H1 (cell line): ENCODE measurements around the gene NFATC1. TPM values are rescaled to one million over a fixed set of nuclear protein-coding genes. Genes with fewer than 3 reads are reported as not detected.

Experiments
- CTCF ChIA-PET: fragments of 300-600 bp; sonication (Branson Sonifier 250); formaldehyde crosslinking; loops from one replicate; lab custom pipeline; 2021; ENCODE audit not compliant: partially characterized antibody; lab: Charles Lee
- POLR2A ChIA-PET: fragments of 300-600 bp; sonication (Branson Sonifier 250); formaldehyde crosslinking; loops from one replicate; lab custom pipeline; 2021; ENCODE audit warnings: inconsistent platforms; ENCODE audit not compliant: partially characterized antibody; lab: Charles Lee
- DNase-seq, 2 experiments: peaks; one replicate each; pipeline versions ENCODE4 v3.0.0 to v3.0.0-alpha.2; 2010 to 2022; ENCODE audit warnings: low spot score in 2 of 2, low read depth in 1 of 2, mixed read lengths in 1 of 2
- FAIRE-seq: peaks from 2 replicates; lab custom pipeline; 2011; peaks lifted over from hg19 to GRCh38; lab: Jason Lieb, UNC
- H2AFZ ChIP-seq: 2 replicates; pipeline ENCODE4 v1.8.1; 2012; ENCODE audit warnings: low read length, inconsistent platforms
- H2AK5ac ChIP-seq: 2 replicates; pipeline ENCODE4 v1.6.1; 2013; ENCODE audit warnings: low read depth, low read length
- H2BK120ac ChIP-seq: replicated peaks from 2 replicates; pipeline ENCODE3; 2013; ENCODE audit warnings: low read depth, low read length, inconsistent platforms
- H2BK12ac ChIP-seq: 2 replicates; pipeline ENCODE4 v1.6.1; 2013; ENCODE audit warnings: low read depth, low read length
- H2BK15ac ChIP-seq: 2 replicates; pipeline ENCODE4 v1.6.1; 2013; ENCODE audit warnings: low read length
- H2BK20ac ChIP-seq: 2 replicates; pipeline ENCODE4 v1.6.1; 2013; ENCODE audit warnings: low read length
- H2BK5ac ChIP-seq: 2 replicates; pipeline ENCODE4 v1.6.1; 2013; ENCODE audit warnings: low read depth, low read length
- H3K14ac ChIP-seq: 2 replicates; pipeline ENCODE4 v1.6.1; 2013; ENCODE audit warnings: inconsistent platforms; ENCODE audit not compliant: insufficient read length
- H3K18ac ChIP-seq: 2 replicates; pipeline ENCODE4 v1.6.1; 2013; ENCODE audit warnings: low read length; ENCODE audit errors: extremely low read depth
- H3K23ac ChIP-seq: 2 replicates; pipeline ENCODE4 v1.6.1; 2013; ENCODE audit warnings: inconsistent platforms; ENCODE audit not compliant: insufficient read length
- H3K23me2 ChIP-seq: 2 replicates; pipeline ENCODE4 v1.6.1; 2013; ENCODE audit warnings: low read depth, low read length
- H3K27ac ChIP-seq: 2 replicates; pipeline ENCODE4 v1.6.1; 2011; ENCODE audit warnings: low read depth, low read length, inconsistent platforms
- H3K27me3 ChIP-seq, 4 experiments: replicated peaks in 1 of 4; 1 replicate in 1 of 4; 2 replicates in 3 of 4; pipeline versions ENCODE4 v1.6.1 to v1.8.1; 2011 to 2013; ENCODE audit warnings: low read length in 3 of 4, mild to moderate bottlenecking in 3 of 4, inconsistent platforms in 2 of 4, mixed read lengths in 2 of 4, moderate library complexity in 1 of 4; ENCODE audit not compliant: control insufficient read depth in 3 of 4, insufficient read depth in 3 of 4; ENCODE audit errors: extremely low read depth in 1 of 4
- H3K36me3 ChIP-seq, 4 experiments: 2 replicates each; pipeline versions ENCODE4 v1.6.1 to v1.8.1; 2011 to 2013; ENCODE audit warnings: mild to moderate bottlenecking in 4 of 4, low read length in 3 of 4, moderate library complexity in 2 of 4, control low read depth in 1 of 4, inconsistent platforms in 1 of 4; ENCODE audit not compliant: insufficient read depth in 4 of 4, control insufficient read depth in 2 of 4
- H3K4ac ChIP-seq: replicated peaks from 2 replicates; pipeline ENCODE3; 2013; ENCODE audit warnings: low read length, low read depth, mixed read lengths, inconsistent platforms; ENCODE audit not compliant: insufficient read length
- H3K4me1 ChIP-seq, 4 experiments: replicated peaks in 1 of 4; 1 replicate in 1 of 4; 2 replicates in 3 of 4; pipeline versions ENCODE4 v1.6.1 to v1.8.1; 2011 to 2013; ENCODE audit warnings: low read length in 3 of 4, inconsistent platforms in 2 of 4, mixed read lengths in 1 of 4; ENCODE audit not compliant: insufficient read depth in 4 of 4, control insufficient read depth in 3 of 4
- H3K4me2 ChIP-seq, 2 experiments: 2 replicates each; pipeline versions ENCODE4 v1.6.1 to v1.8.1; 2011 to 2013; ENCODE audit warnings: low read depth in 2 of 2, low read length in 2 of 2, control low read depth in 1 of 2, inconsistent platforms in 1 of 2, mild to moderate bottlenecking in 1 of 2; ENCODE audit not compliant: insufficient read depth in 1 of 2
- H3K4me3 ChIP-seq, 4 experiments: fragments of 200-600, 300-600 bp in 1 of 4; sonication (generic), shearing (Covaris generic), sonication (Bioruptor Twin) in 1 of 4; 2 replicates each; pipeline versions ENCODE4 v1.5.1 to v1.8.1; 2011 to 2016; ENCODE audit warnings: low read length in 4 of 4, low read depth in 3 of 4, control low read depth in 2 of 4, inconsistent platforms in 2 of 4, mild to moderate bottlenecking in 2 of 4, mixed read lengths in 1 of 4, moderate library complexity in 1 of 4; ENCODE audit not compliant: insufficient read depth in 2 of 4; ENCODE audit errors: extremely low read depth in 1 of 4
- H3K56ac ChIP-seq: replicated peaks from 2 replicates; pipeline ENCODE3; 2013; ENCODE audit warnings: low read depth, mild to moderate bottlenecking, mixed read lengths, low read length, inconsistent platforms; ENCODE audit not compliant: insufficient read length
- H3K79me1 ChIP-seq: 2 replicates; pipeline ENCODE4 v1.6.1; 2013; ENCODE audit warnings: low read depth, low read length, control low read depth
- H3K79me2 ChIP-seq, 2 experiments: 2 replicates each; pipeline versions ENCODE4 v1.6.1 to v1.8.1; 2012 to 2013; ENCODE audit warnings: low read length in 2 of 2, mild to moderate bottlenecking in 2 of 2, inconsistent platforms in 1 of 2; ENCODE audit not compliant: insufficient read depth in 2 of 2, control insufficient read depth in 1 of 2
- H3K9ac ChIP-seq, 4 experiments: replicated peaks in 1 of 4; 1 replicate in 1 of 4; 2 replicates in 3 of 4; pipeline versions ENCODE4 v1.6.1 to v1.8.1; 2011 to 2013; ENCODE audit warnings: low read depth in 3 of 4, low read length in 3 of 4, control low read depth in 2 of 4, mild to moderate bottlenecking in 2 of 4, moderate library complexity in 2 of 4, inconsistent platforms in 1 of 4; ENCODE audit errors: extremely low read depth in 1 of 4
- H3K9me3 ChIP-seq, 2 experiments: 2 replicates each; pipeline versions ENCODE4 v1.6.1 to v1.8.1; 2012 to 2013; ENCODE audit warnings: mild to moderate bottlenecking in 2 of 2, moderate library complexity in 2 of 2, control low read depth in 1 of 2, inconsistent platforms in 1 of 2, low read depth in 1 of 2, low read length in 1 of 2, mixed read lengths in 1 of 2; ENCODE audit not compliant: insufficient read depth in 2 of 2
- H4K20me1 ChIP-seq, 2 experiments: replicated peaks in 1 of 2; 2 replicates each; pipeline versions ENCODE3 to v1.8.1; 2011 to 2013; ENCODE audit warnings: inconsistent platforms in 2 of 2, low read length in 2 of 2, mild to moderate bottlenecking in 1 of 2; ENCODE audit not compliant: insufficient read depth in 2 of 2, control insufficient read depth in 1 of 2
- H4K5ac ChIP-seq: 2 replicates; pipeline ENCODE4 v1.6.1; 2013; ENCODE audit warnings: low read length, low read depth, mixed read lengths, inconsistent platforms; ENCODE audit not compliant: insufficient read length
- H4K8ac ChIP-seq: 2 replicates; pipeline ENCODE4 v1.8.0; 2013; ENCODE audit warnings: mild to moderate bottlenecking, moderate library complexity, low read length, inconsistent platforms; ENCODE audit not compliant: insufficient read depth; ENCODE audit errors: extremely low read depth
- H4K91ac ChIP-seq: replicated peaks from 2 replicates; pipeline ENCODE3; 2013; ENCODE audit warnings: low read length, mixed read lengths, inconsistent platforms; ENCODE audit not compliant: insufficient read length
- CBX8 ChIP-seq: fragments of 300-800, 300-1000 bp; sonication (generic); IDR thresholded peaks from 2 replicates; pipeline ENCODE4 v1.7.1; 2016; ENCODE audit warnings: low read depth, low read length, borderline replicate concordance
- PHF8 ChIP-seq: fragments of 200-600 bp; sonication (generic); conservative IDR thresholded peaks from 2 replicates; pipeline ENCODE4 v1.7.1; 2012; ENCODE audit warnings: low read depth, mild to moderate bottlenecking, inconsistent platforms, low read length, moderate library complexity
- TAF7 ChIP-seq: optimal IDR thresholded peaks from 2 replicates; pipeline ENCODE3; 2011; ENCODE audit warnings: low read depth, mild to moderate bottlenecking, inconsistent platforms, low read length, moderate library complexity, borderline replicate concordance
- WGBS, 2 experiments: shearing (Covaris generic) in 1 of 2; methylation state at CpG; one replicate each; pipeline versions ENCODE4 v1.1.6 to v1.1.7; 2013 to 2015; ENCODE audit warnings: low lambda C conversion rate in 2 of 2, mixed read lengths in 2 of 2, inconsistent platforms in 1 of 2, low coverage in 1 of 2, missing lambda C conversion rate in 1 of 2; ENCODE audit not compliant: insufficient replicate concordance in 2 of 2, insufficient coverage in 1 of 2, insufficient read length in 1 of 2; ENCODE audit errors: extremely low coverage in 1 of 2, missing lambda C conversion rate in 1 of 2; 5-methylcytosine and 5-hydroxymethylcytosine counted together
- polyA plus RNA-seq, 7 experiments: library from polyadenylated mRNA; depleted of rRNA in 3 of 7; stranded (reverse) in 5 of 7; unstranded in 2 of 7; fragments of >200 nt in 5 of 7; fragments of 200-250 nt in 2 of 7; gene quantifications; 1 replicate in 5 of 7; 2 replicates in 1 of 7; 4 replicates in 1 of 7; pipeline versions ENCODE4 v1.2.1 to v1.2.3, GENCODE V29; 2011 to 2013; ENCODE audit warnings: missing spikeins in 2 of 7, mixed read lengths in 2 of 7
- total RNA-seq: library from RNA; stranded (reverse); fragmentation: NEBNext Ultra II Directional; extraction: Animal tissue kit (Norgen Biotek cat#: 25700); gene quantifications from 2 replicates; pipeline ENCODE4 v1.2.1, GENCODE V29; 2021

NFATC1 gene
- total and polyA plus RNA-seq, 2 of the 8 experiments (the other 6 are each of a cell fraction or from before 2014, with no cell fraction given) = 2.0 to 6.6 TPM

DNA sequence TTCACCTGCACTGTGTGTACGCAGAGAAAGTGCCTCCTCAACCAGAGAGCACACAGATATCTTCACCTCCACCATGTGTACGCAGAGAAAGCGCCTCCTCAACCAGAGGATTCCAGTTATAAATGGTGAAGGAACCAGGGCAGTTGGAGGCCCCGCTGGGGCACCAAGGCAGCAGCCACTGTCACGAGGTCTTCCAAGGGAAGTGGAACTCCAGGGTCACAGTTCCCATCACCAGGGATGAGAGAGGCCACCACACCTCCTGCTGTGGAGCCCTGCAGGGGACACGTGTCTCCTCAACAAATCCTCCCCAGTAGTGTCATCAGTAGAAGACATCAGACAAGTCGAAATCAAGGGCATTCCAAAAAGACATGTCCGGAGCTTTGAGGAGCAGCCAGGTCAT is 28.2 kb upstream of the NFATC1 start:
- Histone ChIP-seq H3K56ac (no peak overlapping the region), H3K36me3 (peaks cover 0 to 6% (median 3%) of the 10 kb centered on the region in 4 experiments; a peak in 2 of 8 replicates), H3K4me2 (no peak overlapping the region), H3K9me3 (peaks cover 0 to 3% of the 10 kb centered on the region in 2 experiments; a peak in 1 of 4 replicates), H4K8ac (no peak overlapping the region), H4K20me1 (peaks cover 0 to 1% of the 10 kb centered on the region in 2 experiments), H3K18ac (no peak overlapping the region), H2AFZ (no peak overlapping the region), H2BK5ac (no peak overlapping the region), H3K27me3 (no peaks in the 10 kb centered on the region), H3K79me2 (no peaks in the 10 kb centered on the region), H2BK120ac (no peak overlapping the region), H3K23me2 (no peaks in the 10 kb centered on the region), H3K14ac (no peak overlapping the region), H2BK12ac (no peak overlapping the region), H3K4me3 (no peak overlapping the region), H2BK20ac (no peak overlapping the region), H3K23ac (no peak overlapping the region), H2AK5ac (no peak overlapping the region), H3K79me1 (no peaks in the 10 kb centered on the region), H3K27ac (no peak overlapping the region), H2BK15ac (no peak overlapping the region), H3K4ac (no peak overlapping the region), H4K5ac (no peak overlapping the region), H3K9ac (no peak overlapping the region), H4K91ac (no peak overlapping the region), H3K4me1 (no peaks in the 10 kb centered on the region)
- WGBS, 2 experiments = 95% methylated on average over 7 of the region's 8 CpGs; no CpG with 5 or more reads in 1 of the 2 experiments
- ChIA-PET POLR2A (no interaction called here), CTCF (interaction anchor here (0.6 kb wide), 1 partner anchor 384 kb away, joined by 3 read pairs; no protein-coding TSS in a partner anchor)
- FAIRE-seq (no peak), DNase-seq (no peak)
- TF ChIP-seq PHF8 (no peak), CBX8 (no peak), TAF7 (no peak)
